Measurements from ENCODE around the gene RELN. TPM values are rescaled to one million over a fixed set of nuclear protein-coding genes. Genes with fewer than 3 reads are reported as not detected.

The RELN gene
- total RNA-seq, 2 experiments from 2014 or later: not detected

- Mint-ChIP-seq H3K4me1 (ENCODE audit: low read depth) (no peaks in the 10 kb centered on the region), H3K36me3 (ENCODE audit: low read depth) (no peaks in the 10 kb centered on the region), H3K9me3 (no peaks in the 10 kb centered on the region), H3K27me3 (no peaks in the 10 kb centered on the region), H3K4me3 (no peak overlapping the region), H3K27ac (no peak overlapping the region)
- Histone ChIP-seq H3K36me3 (ENCODE audit: insufficient read depth, low read length) (no peaks in the 10 kb centered on the region), H3K27me3 (ENCODE audit: control insufficient read depth in 1 of 2, insufficient read depth in 2 of 2, low read length in 2 of 2) (no peaks in the 10 kb centered on the region), H3K4me3 (ENCODE audit: low read length) (no peak overlapping the region), H3K9me3 (ENCODE audit: control insufficient read depth in 1 of 2, insufficient read depth in 1 of 2, low read length in 2 of 2) (no peaks in the 10 kb centered on the region), H3K27ac (ENCODE audit: low read depth in 1 of 2, low read length in 2 of 2) (no peak overlapping the region), H3K4me1 (ENCODE audit: insufficient read depth, low read length) (no peaks in the 10 kb centered on the region)
- ChIA-PET CTCF (no interaction called here), POLR2A (no interaction called here)
- ATAC-seq (ENCODE audit: poor library complexity) (no peak), DNase-seq (no peak)
- intact Hi-C loops (cut with DNase I, micrococcal nuclease): no loop called here
- TF ChIP-seq CTCF (IDR thresholded peaks at IDR 0.05): no peak
Observed at GRCh38 chr7:103797647-103798307, 191.7 kb downstream of the RELN start.

- intact Hi-C loops (cut with DNase I, micrococcal nuclease): no loop called here
- CTCF ChIA-PET: no interaction called here
Observed at GRCh38 chr7:103796327-103796962, 193.0 kb downstream of the RELN start.

GRCh38 chr7:103795787-103796186 lies 193.7 kb downstream of the RELN start:
- ATAC-seq (ENCODE audit: poor library complexity) (no peak), DNase-seq (no peak)
- Histone ChIP-seq H3K27ac (ENCODE audit: low read depth in 1 of 2, low read length in 2 of 2) (no peak overlapping the region), H3K9me3 (ENCODE audit: control insufficient read depth in 1 of 2, insufficient read depth in 1 of 2, low read length in 2 of 2) (no peaks in the 10 kb centered on the region), H3K36me3 (ENCODE audit: insufficient read depth, low read length) (no peaks in the 10 kb centered on the region), H3K27me3 (ENCODE audit: control insufficient read depth in 1 of 2, insufficient read depth in 2 of 2, low read length in 2 of 2) (no peaks in the 10 kb centered on the region), H3K4me1 (ENCODE audit: insufficient read depth, low read length) (no peaks in the 10 kb centered on the region), H3K4me3 (ENCODE audit: low read length) (no peak overlapping the region)
- intact Hi-C loops (cut with DNase I, micrococcal nuclease): no loop called here
- Mint-ChIP-seq H3K9me3 (no peaks in the 10 kb centered on the region), H3K4me3 (no peak overlapping the region), H3K27ac (no peak overlapping the region), H3K4me1 (ENCODE audit: low read depth) (no peaks in the 10 kb centered on the region), H3K36me3 (ENCODE audit: low read depth) (no peaks in the 10 kb centered on the region), H3K27me3 (no peaks in the 10 kb centered on the region)
- no peak for TF ChIP-seq CTCF (IDR thresholded peaks at IDR 0.05)
- POLR2A ChIA-PET: no interaction called here
- CTCF ChIA-PET: no interaction called here

More at GRCh38 chr7:103796327-103796962, 193.0 kb downstream of the RELN start:
- Mint-ChIP-seq H3K4me3 (no peak overlapping the region), H3K9me3 (no peaks in the 10 kb centered on the region), H3K4me1 (ENCODE audit: low read depth) (no peaks in the 10 kb centered on the region), H3K36me3 (ENCODE audit: low read depth) (no peaks in the 10 kb centered on the region), H3K27me3 (no peaks in the 10 kb centered on the region), H3K27ac (no peak overlapping the region)
- no peak for TF ChIP-seq CTCF (IDR thresholded peaks at IDR 0.05)
- Histone ChIP-seq H3K9me3 (ENCODE audit: control insufficient read depth in 1 of 2, insufficient read depth in 1 of 2, low read length in 2 of 2) (no peaks in the 10 kb centered on the region), H3K4me1 (ENCODE audit: insufficient read depth, low read length) (no peaks in the 10 kb centered on the region), H3K36me3 (ENCODE audit: insufficient read depth, low read length) (no peaks in the 10 kb centered on the region), H3K27me3 (ENCODE audit: control insufficient read depth in 1 of 2, insufficient read depth in 2 of 2, low read length in 2 of 2) (no peaks in the 10 kb centered on the region), H3K27ac (ENCODE audit: low read depth in 1 of 2, low read length in 2 of 2) (no peak overlapping the region), H3K4me3 (ENCODE audit: low read length) (no peak overlapping the region)
- POLR2A ChIA-PET: no interaction called here
- ATAC-seq (ENCODE audit: poor library complexity) (no peak), DNase-seq (no peak)

Data from CD4-positive, alpha-beta T cell (primary cell).